ENCODE results near the gene MAGEB6B.
"Not testable (repeated sequence)": the region's sequence is repeated elsewhere in the genome, so short reads cannot be mapped to it uniquely, and the experiment has no call there.

MAGEB6B gene, protein sequence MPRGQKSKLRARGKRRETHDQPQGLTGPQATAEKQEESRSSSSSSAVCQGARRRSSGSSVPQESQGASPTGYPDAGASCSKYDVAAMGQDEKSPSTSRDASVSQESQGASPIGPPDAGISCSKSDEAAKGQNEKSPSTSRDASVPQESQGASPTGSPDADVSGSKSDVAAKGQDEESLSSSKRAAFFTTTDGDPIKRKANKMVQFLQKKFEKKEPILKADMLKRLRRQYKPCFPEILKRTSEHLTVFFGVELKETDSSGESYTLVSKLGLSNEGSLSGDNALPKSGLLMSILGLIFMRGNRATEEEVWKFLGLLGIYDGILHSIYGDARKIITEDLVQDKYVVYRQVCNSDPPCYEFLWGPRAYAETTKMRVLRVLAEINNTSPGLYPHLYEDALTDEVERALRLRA

DNA sequence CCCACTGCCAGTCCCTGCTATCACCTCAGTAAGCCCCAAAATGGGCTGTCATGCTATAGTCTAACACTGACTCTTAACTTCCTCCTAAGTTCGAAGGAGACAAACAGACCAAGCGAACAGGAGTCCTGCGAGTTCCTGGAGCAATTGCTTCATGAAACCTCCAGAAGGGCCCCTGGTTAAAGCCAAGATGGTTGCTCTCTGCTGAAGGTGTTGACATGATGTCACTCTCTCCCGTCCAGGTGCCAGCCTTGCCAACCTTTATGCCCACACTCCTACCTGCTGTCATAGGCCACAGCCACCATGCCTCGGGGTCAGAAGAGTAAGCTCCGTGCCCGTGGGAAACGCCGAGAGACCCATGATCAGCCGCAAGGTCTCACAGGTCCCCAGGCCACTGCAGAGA, at the start of gene MAGEB6B:
Gene MAGEB6B, plus strand, starts transcription at position 301 of the 400 bp plus-strand sequence. Its CDS starts 0 bp downstream, at position 301.
- DNase-seq (ENCODE audit: low read depth): no peak

DNA sequence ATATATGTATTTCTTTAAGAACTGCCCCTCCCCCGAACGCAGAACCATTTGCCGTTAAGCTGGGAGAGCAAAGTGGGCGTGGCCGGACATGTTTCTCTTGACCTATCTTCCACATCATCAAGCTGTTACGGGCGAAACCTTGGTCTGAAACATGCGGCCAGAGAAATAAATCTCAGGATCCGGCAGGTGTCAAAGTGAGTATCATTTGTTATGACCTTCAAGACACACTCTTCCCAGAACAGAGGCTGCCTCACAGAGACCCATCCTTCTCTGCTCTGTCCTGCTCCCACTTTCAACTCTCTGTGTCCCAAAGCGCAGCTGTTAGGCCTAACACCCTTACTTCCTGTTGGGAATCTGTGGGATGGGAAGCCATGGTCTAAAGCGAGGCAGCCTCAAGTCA, 22.1 kb upstream of the MAGEB6B start, which contains the start of gene MAGEB18:
Gene MAGEB18, plus strand, starts transcription at position 70 of the 400 bp plus-strand sequence. CDS start 643 bp downstream, outside the sequence.
- DNase-seq (ENCODE audit: low read depth): no peak

DNA sequence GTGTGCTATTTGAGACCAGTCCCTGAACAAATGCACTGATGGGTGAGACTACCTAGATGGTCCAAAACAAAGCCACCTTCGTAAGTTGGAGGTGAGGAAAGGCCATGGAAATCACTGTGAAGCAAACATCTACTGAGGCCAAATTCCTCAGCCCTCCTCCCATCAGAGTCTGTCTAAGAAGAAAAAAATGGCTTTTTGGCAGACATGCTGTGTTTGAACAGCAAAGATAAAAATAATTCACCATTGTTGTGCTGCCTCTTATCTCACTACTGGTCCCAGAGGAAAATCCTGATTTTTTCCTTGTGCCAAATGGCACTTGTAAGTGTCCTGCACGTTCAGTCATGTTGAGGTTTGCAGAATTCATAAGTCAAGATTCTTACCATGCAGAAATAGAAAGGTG, 14.4 kb upstream of the MAGEB6B start:
- DNase-seq (ENCODE audit: low read depth): no peak

DNA sequence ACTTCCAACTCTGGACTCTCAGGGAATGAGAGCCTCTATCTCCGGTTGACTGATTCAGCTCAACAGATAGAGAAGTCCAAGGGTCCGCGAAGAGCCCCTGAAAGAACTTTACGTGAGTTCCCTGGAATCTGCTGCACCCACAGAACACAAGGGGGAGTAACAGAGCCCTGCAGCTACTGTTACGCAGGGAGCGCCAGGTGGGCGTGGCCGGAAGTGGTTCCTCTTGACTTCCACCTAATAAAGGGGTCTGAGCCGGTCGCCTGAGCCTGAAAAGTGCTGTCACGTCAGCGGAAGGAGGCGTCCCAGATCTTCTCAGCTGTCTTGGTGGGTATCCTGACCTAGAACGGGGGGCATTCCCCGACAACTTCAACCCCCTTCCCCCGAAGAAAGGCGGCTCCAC, 31.8 kb downstream of the MAGEB6B start, which contains the start of gene MAGEB6:
Gene MAGEB6, plus strand, starts transcription at position 237 of the 400 bp plus-strand sequence. CDS start 1,407 bp downstream, outside the sequence.
- no peak for DNase-seq (ENCODE audit: low read depth)

DNA sequence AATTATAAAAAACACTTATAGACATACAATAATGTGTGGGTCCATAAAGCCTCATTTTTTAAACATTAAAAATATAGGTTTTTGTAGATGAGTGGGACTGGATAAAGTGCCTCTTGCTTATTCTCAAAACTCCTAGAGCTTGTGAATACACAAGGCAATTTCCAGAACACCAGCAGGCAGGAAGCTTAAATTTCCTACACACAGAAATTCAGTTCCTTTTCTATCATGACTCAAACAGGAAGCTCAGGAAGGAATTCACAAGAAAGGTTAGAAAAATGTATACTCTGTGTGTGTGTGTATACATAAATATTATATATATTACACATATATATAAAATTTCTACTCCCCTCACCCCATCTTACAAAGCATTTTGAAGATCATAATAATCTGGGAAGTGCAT, 43.2 kb downstream of the MAGEB6B start:
- DNase-seq (ENCODE audit: low read depth): no peak

DNA sequence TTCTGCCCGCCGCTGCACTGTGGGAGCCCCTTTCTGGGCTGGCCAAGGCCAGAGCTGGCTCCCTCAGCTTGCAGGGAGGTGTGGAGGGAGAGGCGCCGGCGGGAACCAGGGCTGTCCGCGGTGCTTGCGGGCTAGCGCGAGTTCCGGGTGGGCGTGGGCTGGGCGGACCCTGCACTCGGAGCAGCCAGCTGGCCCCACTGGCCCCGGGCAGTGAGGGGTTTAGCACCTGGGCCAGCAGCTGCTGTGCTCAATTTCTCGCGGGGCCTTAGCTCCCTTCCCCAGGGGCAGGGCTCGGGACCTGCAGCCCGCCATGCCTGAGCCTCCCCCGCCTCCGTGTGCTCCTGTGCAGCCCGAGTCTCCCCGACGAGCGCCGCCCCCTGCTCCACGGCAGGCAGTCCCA, 44.3 kb downstream of the MAGEB6B start:
- DNase-seq (ENCODE audit: low read depth): not testable (repeated sequence)

DNA sequence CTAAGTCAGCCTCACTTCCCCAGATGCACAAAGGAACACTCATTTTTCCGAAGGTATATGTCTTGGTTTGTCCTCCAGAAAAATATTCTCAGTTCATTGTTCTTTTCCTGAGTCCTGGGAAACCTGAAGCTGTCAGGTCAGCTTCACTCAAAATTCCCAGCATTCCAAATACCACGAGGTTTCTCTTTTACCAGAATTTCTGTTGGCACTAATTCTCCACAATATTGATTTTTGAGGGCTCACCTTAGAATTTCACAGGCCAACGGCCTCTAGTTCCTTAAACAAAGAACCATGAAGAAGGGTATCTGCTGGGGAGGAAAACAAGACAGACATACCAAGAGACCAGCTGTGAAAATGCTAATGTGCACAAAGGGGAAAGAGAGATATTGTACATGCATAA, 47.6 kb downstream of the MAGEB6B start:
- no peak for DNase-seq (ENCODE audit: low read depth)

Measured in stimulated activated CD4-positive, alpha-beta T cell treated with anti-CD3 and anti-CD28 coated beads, Interleukin-2, amount 100 ng/mL, for 4 hours (primary cell).